ENCODE measurements around the gene RSPH9.
"Not testable (repeated sequence)": the region's sequence is repeated elsewhere in the genome, so short reads cannot be mapped to it uniquely, and the experiment has no call there.

Gene RSPH9

GRCh38 chr6:43657221-43657802 is 12.5 kb downstream of the RSPH9 start:
- Histone ChIP-seq H3K27me3 (replicated peaks; ENCODE audit: insufficient read depth, low read length) (0 out of 2 replicates have a peak, but pooled peaks cover 3% of the 10 kb centered on the region), H3F3A (ENCODE audit: insufficient read depth, low read length) (no peaks in the 10 kb centered on the region), H3K9ac (ENCODE audit: low read length) (no peak overlapping the region), H3K79me2 (ENCODE audit: low read length) (no peaks in the 10 kb centered on the region), H4K20me1 (ENCODE audit: insufficient read depth, low read length) (no peaks in the 10 kb centered on the region), H3K27ac (ENCODE audit: low read length) (no peak overlapping the region), H3K4me1 (ENCODE audit: low read length) (no peaks in the 10 kb centered on the region), H3K9me3 (replicated peaks; ENCODE audit: insufficient read depth, low read length) (no peaks in the 10 kb centered on the region), H3K4me3 (ENCODE audit: low read length) (no peak overlapping the region), H2AFZ (ENCODE audit: low read length) (no peak overlapping the region), H3K4me2 (ENCODE audit: low read depth, low read length) (no peak overlapping the region), H3K9me2 (replicated peaks; ENCODE audit: insufficient read depth, low read length) (no peaks in the 10 kb centered on the region), H3K36me3 (replicated peaks; ENCODE audit: insufficient read depth, low read length) (no peaks in the 10 kb centered on the region)
- DNase-seq, result no peak
- no peak for TF ChIP-seq EZH2phosphoT487 (IDR thresholded peaks at IDR 0.05; ENCODE audit: low read length)
- no peak for TF ChIP-seq CTCF (IDR thresholded peaks at IDR 0.05; ENCODE audit: low read length)
- no peak for TF ChIP-seq EZH2 (optimal IDR thresholded peaks at IDR 0.05; ENCODE audit: low read depth, low read length)

- Histone ChIP-seq H3K79me2 (ENCODE audit: low read length) (no peaks in the 10 kb centered on the region), H3K4me1 (ENCODE audit: low read length) (no peaks in the 10 kb centered on the region), H3K36me3 (replicated peaks; ENCODE audit: insufficient read depth, low read length) (no peaks in the 10 kb centered on the region), H2AFZ (ENCODE audit: low read length) (no peak overlapping the region), H3K9me3 (replicated peaks; ENCODE audit: insufficient read depth, low read length) (no peaks in the 10 kb centered on the region), H3K9me2 (replicated peaks; ENCODE audit: insufficient read depth, low read length) (no peaks in the 10 kb centered on the region), H4K20me1 (ENCODE audit: insufficient read depth, low read length) (no peaks in the 10 kb centered on the region), H3F3A (ENCODE audit: insufficient read depth, low read length) (no peaks in the 10 kb centered on the region), H3K4me3 (ENCODE audit: low read length) (no peak overlapping the region), H3K27ac (ENCODE audit: low read length) (no peak overlapping the region), H3K27me3 (replicated peaks; ENCODE audit: insufficient read depth, low read length) (0 out of 2 replicates have a peak, but pooled peaks cover 3% of the 10 kb centered on the region), H3K4me2 (ENCODE audit: low read depth, low read length) (no peak overlapping the region), H3K9ac (ENCODE audit: low read length) (no peak overlapping the region)
- TF ChIP-seq EZH2 (optimal IDR thresholded peaks at IDR 0.05; ENCODE audit: low read depth, low read length) (no peak), CTCF (IDR thresholded peaks at IDR 0.05; ENCODE audit: low read length) (no peak), EZH2phosphoT487 (IDR thresholded peaks at IDR 0.05; ENCODE audit: low read length) (no peak)
- no peak for DNase-seq
These were observed 13.3 kb downstream of the RSPH9 start for GRCh38 chr6:43658161-43658560.

GRCh38 chr6:43662948-43663347 is 18.1 kb downstream of the RSPH9 start:
- not testable (repeated sequence) for H3K4me2 ChIP-seq (ENCODE audit: low read depth, low read length)

GRCh38 chr6:43665376-43665775 is 20.5 kb downstream of the RSPH9 start:
- Histone ChIP-seq H3K79me2 (ENCODE audit: low read length) (no peaks in the 10 kb centered on the region), H3K4me2 (ENCODE audit: low read depth, low read length) (no peak overlapping the region), H3K27me3 (replicated peaks; ENCODE audit: insufficient read depth, low read length) (0 out of 2 replicates have a peak, but pooled peaks cover 3% of the 10 kb centered on the region), H3K27ac (ENCODE audit: low read length) (no peak overlapping the region), H3K36me3 (replicated peaks; ENCODE audit: insufficient read depth, low read length) (no peaks in the 10 kb centered on the region), H3K9ac (ENCODE audit: low read length) (no peak overlapping the region), H2AFZ (ENCODE audit: low read length) (no peak overlapping the region), H3K9me3 (replicated peaks; ENCODE audit: insufficient read depth, low read length) (no peaks in the 10 kb centered on the region), H3K9me2 (replicated peaks; ENCODE audit: insufficient read depth, low read length) (no peaks in the 10 kb centered on the region), H3F3A (ENCODE audit: insufficient read depth, low read length) (peaks cover 7% of the 10 kb centered on the region; the same call in 1 of the 2 replicates), H3K4me1 (ENCODE audit: low read length) (peaks cover 35% of the 10 kb centered on the region), H4K20me1 (ENCODE audit: insufficient read depth, low read length) (no peaks in the 10 kb centered on the region), H3K4me3 (ENCODE audit: low read length) (no peak overlapping the region)
- no peak for DNase-seq
- TF ChIP-seq EZH2phosphoT487 (IDR thresholded peaks at IDR 0.05; ENCODE audit: low read length) (no peak), CTCF (IDR thresholded peaks at IDR 0.05; ENCODE audit: low read length) (no peak), EZH2 (optimal IDR thresholded peaks at IDR 0.05; ENCODE audit: low read depth, low read length) (no peak)

More at GRCh38 chr6:43662948-43663347, 18.1 kb downstream of the RSPH9 start:
- H3K27me3 ChIP-seq (replicated peaks; ENCODE audit: insufficient read depth, low read length); H4K20me1 ChIP-seq (ENCODE audit: insufficient read depth, low read length); H2AFZ ChIP-seq (ENCODE audit: low read length); H3K27ac ChIP-seq (ENCODE audit: low read length); H3K9me3 ChIP-seq (replicated peaks; ENCODE audit: insufficient read depth, low read length); H3K9ac ChIP-seq (ENCODE audit: low read length); H3K36me3 ChIP-seq (replicated peaks; ENCODE audit: insufficient read depth, low read length); H3K9me2 ChIP-seq (replicated peaks; ENCODE audit: insufficient read depth, low read length); H3K79me2 ChIP-seq (ENCODE audit: low read length); H3K4me3 ChIP-seq (ENCODE audit: low read length); H3F3A ChIP-seq (ENCODE audit: insufficient read depth, low read length); DNase-seq: not testable (repeated sequence)
- peaks cover 10% of the 10 kb centered on the region for H3K4me1 ChIP-seq (ENCODE audit: low read length)

Measured in MM.1S (cell line).